Measurements from ENCODE around the gene CPXM2.

DNA sequence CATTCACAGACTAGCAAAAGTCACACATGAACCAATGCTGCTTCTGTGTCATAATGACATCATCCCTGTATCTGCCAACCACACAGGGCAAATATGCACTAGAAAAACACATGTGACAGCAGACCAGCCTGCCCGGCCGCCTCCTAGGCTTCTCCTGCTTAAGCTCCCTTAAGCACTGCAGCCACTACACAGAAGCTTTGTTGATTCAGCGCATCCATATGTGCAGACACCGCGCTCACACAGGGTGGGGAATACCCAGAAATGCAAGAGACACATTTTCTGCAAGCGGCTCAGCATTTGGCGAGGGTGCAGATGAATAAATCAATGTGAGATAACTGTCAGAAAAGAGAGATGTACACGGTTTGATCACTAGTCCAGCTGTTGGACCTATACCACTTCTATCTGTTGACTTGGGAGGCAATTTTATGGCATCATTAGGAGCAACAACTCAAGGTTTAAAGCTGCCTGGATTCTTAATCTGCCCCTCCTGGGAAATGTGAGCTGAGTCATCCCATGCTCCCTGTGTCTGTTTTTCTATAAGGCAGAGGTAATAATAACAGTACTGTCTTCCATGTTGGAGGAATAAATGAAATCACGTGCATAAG is 33.4 kb downstream of the CPXM2 start:
- no peak for TF ChIP-seq TAF1 (IDR thresholded peaks at IDR 0.05; ENCODE audit: borderline replicate concordance, insufficient read depth, low read length)
- no peak for TF ChIP-seq POLR2AphosphoS5 (IDR thresholded peaks at IDR 0.05; ENCODE audit: low read depth, low read length)
- TF ChIP-seq, protein P1, sequence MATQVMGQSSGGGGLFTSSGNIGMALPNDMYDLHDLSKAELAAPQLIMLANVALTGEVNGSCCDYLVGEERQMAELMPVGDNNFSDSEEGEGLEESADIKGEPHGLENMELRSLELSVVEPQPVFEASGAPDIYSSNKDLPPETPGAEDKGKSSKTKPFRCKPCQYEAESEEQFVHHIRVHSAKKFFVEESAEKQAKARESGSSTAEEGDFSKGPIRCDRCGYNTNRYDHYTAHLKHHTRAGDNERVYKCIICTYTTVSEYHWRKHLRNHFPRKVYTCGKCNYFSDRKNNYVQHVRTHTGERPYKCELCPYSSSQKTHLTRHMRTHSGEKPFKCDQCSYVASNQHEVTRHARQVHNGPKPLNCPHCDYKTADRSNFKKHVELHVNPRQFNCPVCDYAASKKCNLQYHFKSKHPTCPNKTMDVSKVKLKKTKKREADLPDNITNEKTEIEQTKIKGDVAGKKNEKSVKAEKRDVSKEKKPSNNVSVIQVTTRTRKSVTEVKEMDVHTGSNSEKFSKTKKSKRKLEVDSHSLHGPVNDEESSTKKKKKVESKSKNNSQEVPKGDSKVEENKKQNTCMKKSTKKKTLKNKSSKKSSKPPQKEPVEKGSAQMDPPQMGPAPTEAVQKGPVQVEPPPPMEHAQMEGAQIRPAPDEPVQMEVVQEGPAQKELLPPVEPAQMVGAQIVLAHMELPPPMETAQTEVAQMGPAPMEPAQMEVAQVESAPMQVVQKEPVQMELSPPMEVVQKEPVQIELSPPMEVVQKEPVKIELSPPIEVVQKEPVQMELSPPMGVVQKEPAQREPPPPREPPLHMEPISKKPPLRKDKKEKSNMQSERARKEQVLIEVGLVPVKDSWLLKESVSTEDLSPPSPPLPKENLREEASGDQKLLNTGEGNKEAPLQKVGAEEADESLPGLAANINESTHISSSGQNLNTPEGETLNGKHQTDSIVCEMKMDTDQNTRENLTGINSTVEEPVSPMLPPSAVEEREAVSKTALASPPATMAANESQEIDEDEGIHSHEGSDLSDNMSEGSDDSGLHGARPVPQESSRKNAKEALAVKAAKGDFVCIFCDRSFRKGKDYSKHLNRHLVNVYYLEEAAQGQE (IDR thresholded peaks at IDR 0.05; ENCODE audit: insufficient read depth in 1 of 2, low read depth in 2 of 2, low read length in 2 of 2), result no peak
- TF ChIP-seq SIN3A (IDR thresholded peaks at IDR 0.05; ENCODE audit: borderline replicate concordance, insufficient read depth, low read length), result no peak
